Stimulated activated CD4-positive, alpha-beta T cell treated with anti-CD3 and anti-CD28 coated beads, Interleukin-4, amount 100 ng/mL, for 48 hours (primary cell): ENCODE measurements around the gene FAM163A.
"Not testable (repeated sequence)": the region's sequence is repeated elsewhere in the genome, so short reads cannot be mapped to it uniquely, and the experiment has no call there.

Experiments
- DNase-seq, 2 donors: peaks; one replicate each; pipeline ENCODE4 v3.0.0-alpha.2; 2020; ENCODE audit warnings: low read depth in 2 of 2

The FAM163A gene

GRCh38 chr1:179793281-179793680, 50.2 kb downstream of the FAM163A start:
- no peak for DNase-seq

GRCh38 chr1:179794146-179794545, 51.1 kb downstream of the FAM163A start:
- no peak for DNase-seq

DNA sequence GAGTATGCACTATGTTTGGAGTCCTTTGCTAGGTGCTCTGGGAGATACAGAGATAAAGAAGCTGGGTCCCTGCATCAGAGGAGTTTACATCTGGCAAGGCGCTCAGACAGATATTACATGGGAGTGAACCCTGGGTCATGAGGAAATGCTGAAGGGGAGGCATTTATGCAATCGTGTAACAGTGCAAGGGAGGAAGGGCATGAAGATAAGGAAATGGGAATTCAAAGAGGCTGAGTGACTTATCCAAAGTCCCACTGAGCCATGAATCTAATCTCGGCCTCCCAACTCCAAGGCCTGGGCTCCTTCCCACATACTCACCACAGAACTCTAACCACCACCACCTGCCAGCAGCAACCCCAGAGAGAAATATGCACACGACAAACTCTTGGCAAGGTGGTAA, 51.6 kb downstream of the FAM163A start:
- no peak for DNase-seq

DNA sequence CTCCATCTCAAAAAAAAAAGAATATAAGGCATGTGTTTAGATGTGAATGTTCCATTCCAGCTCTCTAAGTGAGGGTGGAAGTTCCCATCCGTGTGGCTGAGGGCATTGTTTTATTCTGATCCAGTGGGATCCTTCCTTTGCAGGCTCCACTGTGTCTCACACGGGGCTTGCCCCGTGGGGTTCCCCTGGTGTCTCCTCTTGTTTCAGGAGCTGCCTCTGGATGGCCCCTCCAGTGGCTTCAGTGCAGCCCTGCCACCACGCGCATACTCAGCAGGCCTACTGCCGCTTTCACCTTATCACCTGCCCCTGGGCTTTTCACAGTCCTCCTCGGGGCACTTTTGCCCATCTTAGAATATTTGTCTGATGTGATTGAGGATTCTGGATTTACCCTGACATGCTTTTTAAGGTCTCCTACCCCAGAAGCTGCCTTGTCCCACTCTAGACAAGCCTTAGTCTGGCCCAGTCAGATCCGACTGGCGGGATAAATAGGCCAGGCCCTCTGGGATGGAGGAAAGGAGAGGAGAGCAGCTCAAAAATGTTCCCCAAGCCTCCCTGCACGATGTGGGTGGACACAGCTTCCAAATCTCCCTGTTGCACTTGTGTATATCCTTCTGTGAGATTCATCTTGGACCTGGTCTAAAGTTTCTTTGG, 55.2 kb downstream of the FAM163A start:
- no peak for DNase-seq

DNA sequence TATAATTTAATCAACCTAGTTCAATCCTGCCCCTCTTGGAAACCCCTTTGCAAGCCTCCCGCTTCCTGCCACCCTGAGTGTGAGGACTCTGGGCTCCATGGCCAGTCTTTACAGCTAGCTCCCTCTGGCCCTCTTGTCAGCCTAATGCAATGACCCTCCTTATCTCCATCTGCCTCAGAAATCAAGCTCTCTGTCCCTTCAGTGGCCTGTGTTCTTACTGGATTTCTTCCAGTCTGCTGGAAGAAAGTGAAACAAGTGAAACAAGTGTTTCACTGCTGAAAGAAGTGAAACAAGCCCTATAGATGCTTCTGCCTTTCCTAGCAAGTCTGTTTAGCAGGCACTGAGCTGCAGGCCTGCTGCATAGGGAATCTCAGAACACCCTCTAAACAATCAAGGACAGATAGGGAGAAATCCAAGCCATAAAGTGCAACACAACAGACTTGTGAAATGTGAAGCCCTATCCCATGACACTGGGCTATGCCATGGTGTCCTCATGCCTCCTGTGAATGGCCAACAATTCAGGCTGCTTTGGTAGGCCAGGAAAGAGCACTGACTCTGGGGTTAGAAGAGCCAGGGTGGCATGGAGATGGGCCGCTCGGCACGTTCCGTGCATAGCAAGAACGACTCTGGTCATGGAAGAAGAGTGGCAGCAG, 55.9 kb downstream of the FAM163A start:
- no peak for DNase-seq

DNA sequence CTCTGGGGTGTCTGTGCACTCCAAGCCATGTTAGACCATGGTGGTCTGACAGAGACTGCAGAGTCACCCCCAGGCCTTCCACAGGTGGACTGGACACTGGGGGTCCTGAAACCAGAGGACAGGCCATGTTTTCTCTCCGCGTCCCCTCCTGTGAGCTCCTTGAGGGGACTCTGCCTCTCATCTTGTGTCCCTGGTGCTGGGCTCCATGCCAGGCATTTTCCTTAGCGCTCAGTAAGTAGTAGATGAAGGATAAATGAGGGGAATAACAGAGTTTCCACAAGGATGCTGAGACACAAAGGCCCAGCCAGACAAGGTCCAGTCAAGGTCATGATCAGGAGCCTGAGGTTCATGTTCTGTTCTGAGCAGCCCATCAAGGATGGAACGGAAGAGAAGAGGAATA, 57.4 kb downstream of the FAM163A start:
- no peak for DNase-seq

- DNase-seq = no peak
Observed at GRCh38 chr1:179803104-179803503, 60.0 kb downstream of the FAM163A start.

DNA sequence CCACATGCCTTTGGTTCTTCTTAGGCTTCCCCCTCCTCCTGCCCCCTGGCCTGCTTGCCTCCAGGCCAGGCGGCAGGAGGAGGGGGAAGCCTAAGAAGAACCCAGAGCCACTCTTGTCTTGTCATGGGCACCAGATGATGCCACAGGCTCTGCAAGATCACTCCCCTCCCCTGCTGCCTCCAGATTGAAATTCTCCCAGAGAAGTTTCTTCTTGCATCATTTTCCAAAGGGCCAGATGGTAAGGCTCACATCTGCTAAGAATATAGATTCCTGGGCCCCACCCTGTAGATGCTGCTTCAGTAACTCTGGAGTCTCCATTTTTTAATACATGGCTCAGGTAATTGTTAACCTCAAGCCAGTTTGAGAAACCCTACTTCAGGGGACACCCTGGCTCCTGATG, 60.8 kb downstream of the FAM163A start:
- DNase-seq = no peak

DNA sequence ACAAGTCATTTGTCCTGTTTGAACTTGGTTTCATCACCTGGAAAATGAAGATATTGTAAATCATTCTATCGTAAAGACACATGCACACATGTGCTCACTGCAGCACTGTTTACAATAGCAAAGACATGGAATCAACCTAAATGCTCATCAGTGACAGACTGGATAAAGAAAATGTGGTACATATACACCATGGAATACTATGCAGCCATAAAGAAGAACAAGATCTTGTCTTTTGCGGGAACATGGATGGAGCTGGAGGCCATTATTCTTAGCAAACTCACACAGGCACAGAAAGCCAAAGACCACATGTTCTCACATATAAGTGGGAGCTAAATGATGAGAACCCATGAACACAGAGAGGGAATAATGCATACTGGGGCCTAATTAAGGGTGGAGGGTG, 61.3 kb downstream of the FAM163A start:
- not testable (repeated sequence) for DNase-seq

- DNase-seq = no peak
Observed at GRCh38 chr1:179805291-179806195, 62.5 kb downstream of the FAM163A start.

DNA sequence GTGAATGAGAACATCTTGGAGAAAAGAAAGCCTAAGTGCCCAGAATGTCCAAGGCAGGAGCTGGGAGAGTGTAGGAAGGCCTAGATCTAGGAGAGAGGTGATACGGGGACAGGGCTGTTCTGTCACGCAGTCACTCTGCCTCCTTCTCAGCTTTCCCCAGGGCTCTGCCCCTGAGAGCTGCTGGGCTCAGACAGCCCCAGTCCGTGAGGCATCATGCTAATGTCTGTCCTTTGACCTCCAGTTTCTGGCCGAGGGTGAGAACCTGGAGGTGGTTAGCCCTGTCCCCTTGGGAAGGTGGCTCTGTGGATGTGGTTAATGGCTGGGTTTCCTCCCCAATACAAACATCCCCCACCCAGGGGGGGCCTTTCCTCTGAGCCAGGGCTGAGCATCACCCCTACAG, 63.2 kb downstream of the FAM163A start:
- DNase-seq = no peak

DNA sequence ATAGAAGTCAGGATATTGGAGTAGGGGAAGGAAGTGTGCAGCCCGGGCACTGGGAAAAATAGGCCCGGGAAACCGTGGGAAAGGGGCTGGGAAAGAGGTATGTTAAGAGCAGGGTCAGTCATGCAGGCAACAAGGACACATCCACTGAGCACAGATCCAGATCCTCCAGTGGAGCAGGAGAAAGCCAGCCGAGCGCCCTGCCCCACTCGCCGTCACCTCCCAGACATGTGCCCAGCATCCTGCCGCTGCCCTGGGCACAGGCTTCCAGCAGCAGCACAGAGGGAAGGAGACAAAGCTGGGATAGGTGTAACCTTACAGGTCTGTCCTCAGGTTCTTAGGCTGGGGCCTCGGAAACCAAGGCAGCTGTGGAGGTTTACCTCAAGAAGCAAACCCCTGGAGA, 64.2 kb downstream of the FAM163A start:
- DNase-seq = no peak

DNA sequence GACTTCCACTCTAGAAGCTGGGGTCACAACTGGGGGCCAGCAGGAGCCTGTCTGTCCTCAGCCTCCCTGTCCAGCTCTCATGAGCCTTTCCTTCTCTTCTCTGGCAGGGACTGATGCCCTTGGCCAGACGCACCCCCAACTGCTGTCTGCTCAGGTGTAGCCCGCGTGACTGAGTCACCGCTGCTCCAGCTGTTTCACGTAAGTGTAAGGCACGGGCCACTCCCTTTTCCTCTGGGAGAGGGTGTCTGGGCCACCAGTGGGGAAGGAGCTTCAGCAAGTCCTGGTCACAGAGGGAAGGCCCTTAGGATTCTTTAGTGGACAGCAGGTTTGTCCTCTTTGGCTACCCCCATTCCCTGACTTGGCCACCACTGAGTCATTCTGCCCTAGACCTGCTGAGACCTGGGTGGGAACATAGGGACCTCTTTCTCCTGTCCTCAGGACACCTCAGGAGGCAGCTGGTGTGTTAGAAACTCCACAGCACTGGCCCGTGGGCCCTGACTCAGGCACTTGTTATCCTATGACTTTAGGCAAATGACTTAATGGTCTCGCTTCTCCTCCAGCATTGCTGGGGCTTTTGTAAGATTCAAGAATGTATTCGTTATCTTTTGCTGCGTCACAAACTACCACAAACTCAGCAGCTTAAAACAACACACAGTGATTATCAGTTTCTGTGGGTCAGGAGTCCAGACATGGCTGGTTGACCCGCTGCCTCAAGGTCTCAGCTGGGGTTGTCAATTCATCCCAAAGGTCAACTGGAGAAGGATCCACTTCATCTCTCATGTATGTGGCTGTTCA, 64.8 kb downstream of the FAM163A start:
- no peak for DNase-seq

- DNase-seq = no peak
Observed at GRCh38 chr1:179808503-179808902, 65.4 kb downstream of the FAM163A start.

- DNase-seq = peak; percentile 41 to 54
Observed at GRCh38 chr1:179809506-179810366, 66.6 kb downstream of the FAM163A start.

DNA sequence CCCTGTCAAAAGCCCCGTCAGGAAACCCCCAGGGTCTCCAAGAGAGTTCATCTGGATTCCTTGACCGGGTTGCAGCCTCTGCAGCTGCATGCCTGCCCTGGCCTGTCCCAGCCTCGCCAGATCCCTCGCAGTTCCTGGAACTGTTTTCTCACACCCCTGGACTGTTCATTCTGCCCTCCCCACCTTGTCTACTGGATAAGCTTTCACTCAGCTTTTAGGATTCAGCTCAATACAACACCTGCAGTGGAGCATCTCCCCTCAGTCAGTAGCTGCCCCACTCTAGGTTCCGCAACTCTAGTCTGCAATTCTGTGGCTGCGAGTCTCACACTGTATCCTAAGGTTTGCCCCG, 67.2 kb downstream of the FAM163A start:
- DNase-seq = no peak

DNA sequence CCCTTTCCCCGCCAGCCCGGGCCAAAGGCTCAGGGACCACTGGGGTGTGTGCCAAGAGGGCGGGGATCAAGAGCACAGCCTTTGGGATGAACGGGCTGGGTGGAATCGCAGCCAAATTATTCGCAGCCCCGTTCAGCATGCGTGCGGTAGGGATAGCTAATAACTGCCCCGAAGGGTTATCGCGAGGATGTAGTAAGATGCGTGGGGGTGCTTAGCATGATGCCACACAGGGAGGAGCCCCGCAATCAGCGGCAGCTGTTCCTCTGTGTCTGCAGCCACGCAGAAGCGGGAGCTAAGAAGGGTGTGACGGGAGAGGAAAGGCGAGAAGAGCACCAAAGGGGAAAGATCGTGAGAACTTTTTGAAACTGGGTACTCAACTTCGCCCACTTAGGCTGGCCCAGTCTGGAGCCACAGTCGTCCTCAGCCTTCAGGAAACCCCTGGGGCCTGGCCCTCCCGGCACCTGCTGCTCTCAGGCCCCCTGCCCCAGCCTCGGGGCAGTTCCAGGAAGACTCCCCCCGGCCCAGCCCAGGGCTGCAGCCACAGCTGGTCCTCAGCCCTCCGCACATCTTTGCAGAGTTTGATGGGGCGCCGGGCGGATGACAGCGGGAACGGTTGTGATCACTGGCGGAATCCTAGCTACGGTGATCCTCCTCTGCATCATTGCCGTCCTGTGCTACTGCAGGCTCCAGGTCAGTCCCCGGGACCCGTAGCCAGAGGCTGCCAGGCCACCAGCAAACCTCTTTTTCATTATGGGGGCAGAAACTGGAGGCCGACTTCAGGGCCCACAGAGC, 69.6 kb downstream of the FAM163A start:
- DNase-seq = no peak

DNA sequence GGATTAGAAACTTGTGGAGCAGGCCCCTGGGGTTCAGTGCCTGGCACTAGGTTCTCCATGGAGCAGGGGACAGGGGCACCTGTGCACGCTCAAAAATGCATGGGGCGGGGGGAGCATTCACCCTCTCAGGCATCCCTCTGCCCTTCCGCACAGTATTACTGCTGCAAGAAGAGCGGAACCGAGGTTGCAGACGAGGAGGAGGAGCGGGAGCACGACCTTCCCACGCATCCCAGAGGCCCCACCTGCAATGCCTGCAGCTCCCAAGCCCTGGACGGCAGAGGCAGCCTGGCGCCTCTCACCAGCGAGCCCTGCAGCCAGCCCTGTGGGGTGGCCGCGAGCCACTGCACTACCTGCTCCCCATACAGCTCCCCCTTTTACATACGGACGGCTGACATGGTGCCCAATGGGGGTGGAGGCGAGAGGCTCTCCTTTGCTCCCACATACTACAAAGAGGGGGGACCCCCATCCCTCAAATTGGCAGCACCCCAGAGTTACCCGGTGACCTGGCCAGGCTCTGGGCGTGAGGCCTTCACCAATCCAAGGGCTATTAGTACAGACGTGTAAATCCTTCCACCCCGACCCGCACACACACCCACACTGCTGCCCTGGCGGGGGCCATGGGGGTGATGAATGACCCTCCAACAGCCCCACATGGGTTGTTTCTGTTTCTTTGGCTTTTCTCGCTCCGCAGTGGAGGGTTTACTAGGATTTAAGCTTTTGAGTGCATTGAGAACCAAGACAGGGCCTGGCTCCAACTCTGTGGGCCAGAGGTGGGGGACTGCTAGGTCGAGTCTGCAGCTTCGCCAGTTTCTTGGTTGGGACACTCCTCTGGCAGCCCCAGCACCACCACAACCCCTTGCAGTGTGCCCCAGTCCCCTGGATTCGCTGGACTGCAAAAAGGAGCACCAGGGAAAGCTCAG, 70.8 kb downstream of the FAM163A start:
- DNase-seq = no peak

DNA sequence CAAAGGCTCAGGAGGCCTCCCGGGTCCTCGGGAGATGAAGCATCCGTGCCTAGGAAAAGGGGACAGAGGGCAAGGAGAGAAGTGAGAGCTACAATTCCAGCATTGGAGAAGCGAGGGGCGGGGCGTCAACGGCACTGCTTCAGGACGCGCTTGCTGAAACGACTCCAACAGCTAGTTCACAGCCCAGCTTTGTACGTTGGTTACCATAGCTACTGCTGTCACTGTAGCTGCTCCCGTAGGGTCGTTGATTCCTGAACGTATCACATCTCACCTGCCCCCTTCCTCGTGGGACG, 71.4 kb downstream of the FAM163A start:
- peak in 1 of 2 donors; percentile 6 for DNase-seq
